Bronchial smooth muscle cell (primary cell): ENCODE results near the gene TOP3B. TPM values are rescaled to one million over a fixed set of nuclear protein-coding genes. Genes with fewer than 3 reads are reported as not detected.

Source experiments
- total RNA-seq: library from RNA; depleted of rRNA; stranded (reverse); fragments of >200 nt; gene quantifications from 2 replicates; pipeline ENCODE4 v1.2.1, GENCODE V29; 2014

Gene TOP3B, protein sequence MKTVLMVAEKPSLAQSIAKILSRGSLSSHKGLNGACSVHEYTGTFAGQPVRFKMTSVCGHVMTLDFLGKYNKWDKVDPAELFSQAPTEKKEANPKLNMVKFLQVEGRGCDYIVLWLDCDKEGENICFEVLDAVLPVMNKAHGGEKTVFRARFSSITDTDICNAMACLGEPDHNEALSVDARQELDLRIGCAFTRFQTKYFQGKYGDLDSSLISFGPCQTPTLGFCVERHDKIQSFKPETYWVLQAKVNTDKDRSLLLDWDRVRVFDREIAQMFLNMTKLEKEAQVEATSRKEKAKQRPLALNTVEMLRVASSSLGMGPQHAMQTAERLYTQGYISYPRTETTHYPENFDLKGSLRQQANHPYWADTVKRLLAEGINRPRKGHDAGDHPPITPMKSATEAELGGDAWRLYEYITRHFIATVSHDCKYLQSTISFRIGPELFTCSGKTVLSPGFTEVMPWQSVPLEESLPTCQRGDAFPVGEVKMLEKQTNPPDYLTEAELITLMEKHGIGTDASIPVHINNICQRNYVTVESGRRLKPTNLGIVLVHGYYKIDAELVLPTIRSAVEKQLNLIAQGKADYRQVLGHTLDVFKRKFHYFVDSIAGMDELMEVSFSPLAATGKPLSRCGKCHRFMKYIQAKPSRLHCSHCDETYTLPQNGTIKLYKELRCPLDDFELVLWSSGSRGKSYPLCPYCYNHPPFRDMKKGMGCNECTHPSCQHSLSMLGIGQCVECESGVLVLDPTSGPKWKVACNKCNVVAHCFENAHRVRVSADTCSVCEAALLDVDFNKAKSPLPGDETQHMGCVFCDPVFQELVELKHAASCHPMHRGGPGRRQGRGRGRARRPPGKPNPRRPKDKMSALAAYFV
- 15.0 and 15.1 TPM in 2 replicates for total RNA-seq

DNA sequence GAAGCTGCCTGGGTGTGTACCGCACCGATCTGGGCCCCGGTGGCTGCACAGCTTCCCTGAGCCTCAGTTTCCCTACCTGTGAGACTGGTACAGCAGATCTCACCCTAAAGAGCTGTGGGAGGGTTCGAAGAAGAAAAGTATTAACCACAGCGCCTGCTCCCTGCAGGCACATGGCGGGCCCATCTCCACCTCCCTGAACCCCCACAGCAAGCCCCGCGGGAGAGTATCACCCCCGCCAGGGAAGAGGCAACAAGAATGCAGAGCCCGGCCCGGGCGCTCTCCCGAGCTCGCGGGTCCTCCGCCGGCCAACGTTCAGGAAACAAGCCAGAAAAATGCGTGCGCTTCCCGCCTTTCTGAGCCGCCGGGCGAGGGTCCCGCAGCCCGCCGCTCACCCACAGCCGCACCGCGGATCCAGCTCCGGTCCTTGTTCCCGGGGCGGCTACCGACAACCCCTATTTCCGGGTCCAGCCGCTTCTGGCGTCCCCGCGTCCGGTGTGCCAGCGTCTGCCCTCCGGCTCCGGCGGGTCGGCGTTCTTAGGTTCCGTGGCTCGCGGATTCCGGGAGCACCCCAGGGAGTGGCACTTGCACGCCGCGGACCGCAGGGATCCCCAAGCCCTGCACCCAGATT, at the start of gene TOP3B:
Gene TOP3B, minus strand, starts transcription at position 450 of the 628 bp plus-strand sequence. CDS start 7,078 bp downstream, outside the sequence.

DNA sequence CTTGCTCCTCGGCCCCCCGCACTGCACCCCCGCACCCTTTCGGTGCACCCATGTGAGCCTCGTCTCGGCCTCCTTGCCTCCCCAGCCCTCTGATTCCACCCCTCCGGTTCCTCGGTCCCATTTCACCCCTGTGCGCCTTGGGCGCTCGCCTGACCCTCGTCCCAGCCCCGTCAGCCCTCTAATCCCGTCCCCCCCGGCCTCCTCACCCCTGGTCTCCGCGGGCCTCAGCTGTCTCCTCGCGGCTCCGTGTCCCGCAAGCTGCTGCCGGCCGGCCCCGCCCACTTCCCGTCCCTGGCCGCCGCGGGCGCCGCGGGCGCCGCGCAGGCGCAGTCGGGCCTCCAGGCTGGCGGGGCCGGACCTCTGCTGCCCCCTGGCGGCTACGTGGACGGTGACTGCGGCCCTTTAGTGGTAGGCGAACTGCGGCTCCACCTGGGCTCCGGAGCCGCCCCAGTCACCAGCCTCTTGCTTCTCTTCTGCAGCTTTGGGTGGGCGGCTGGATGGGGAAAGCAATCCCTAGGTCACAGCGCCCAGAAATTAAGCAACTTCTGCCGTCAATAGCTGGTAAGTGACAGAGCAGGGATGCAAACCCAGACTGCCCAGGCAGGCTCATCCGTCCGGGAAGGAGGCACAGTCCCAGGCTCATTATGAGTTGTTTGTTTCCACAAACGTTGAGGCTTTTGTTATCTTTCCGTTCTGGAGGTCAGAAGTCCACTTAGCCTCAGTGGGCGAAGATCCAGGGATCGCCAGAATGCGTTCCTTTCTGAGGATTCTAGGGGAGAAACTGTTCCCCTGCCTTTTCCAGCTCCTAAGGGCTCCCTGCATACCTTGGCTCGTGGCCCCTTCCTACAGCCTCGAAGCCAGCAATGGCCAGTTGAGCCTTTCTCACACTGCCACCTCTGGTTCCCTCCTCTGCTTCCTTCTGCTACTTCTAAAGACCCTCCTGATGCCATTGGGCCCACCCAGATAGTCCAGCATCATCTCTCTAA, 29.7 kb downstream of the TOP3B start, which contains the start of gene PPM1F:
Gene PPM1F, minus strand, starts transcription at position 263 of the 986 bp plus-strand sequence. CDS start 6,800 bp downstream, outside the sequence.

Other genes starting within 250 kb of the TOP3B start
- gene YPEL1, start 247.0 kb downstream of the TOP3B start, total RNA-seq: 0.47 and 1.3 TPM in 2 replicates
- 28.3 and 32.3 TPM in 2 replicates for gene MAPK1, start 115.1 kb downstream of the TOP3B start, total RNA-seq
- 22.8 and 28.5 TPM in 2 replicates for gene PPM1F, start 29.9 kb downstream of the TOP3B start, total RNA-seq